Mesodermal cell (in vitro differentiated cells): ENCODE results near the gene TEKT4.

Experiments used
- H3K27ac ChIP-seq: 2 replicates; pipeline ENCODE4 v1.7.0; 2013; ENCODE audit warnings: mild to moderate bottlenecking, low read depth, low read length, moderate library complexity; ENCODE audit not compliant: severe bottlenecking
- H3K36me3 ChIP-seq: 2 replicates; pipeline ENCODE4 v1.7.1; 2013; ENCODE audit warnings: mild to moderate bottlenecking, low read length, moderate library complexity; ENCODE audit not compliant: control insufficient read depth, insufficient read depth
- H3K4me1 ChIP-seq: one replicate; pipeline ENCODE4 v1.7.1; 2013; ENCODE audit warnings: mild to moderate bottlenecking, low read length; ENCODE audit not compliant: insufficient read depth, control insufficient read depth, poor library complexity, severe bottlenecking
- H3K4me3 ChIP-seq: 2 replicates; pipeline ENCODE4 v1.7.0; 2013; ENCODE audit warnings: low read length, control low read depth, mild to moderate bottlenecking; ENCODE audit not compliant: insufficient read depth, poor library complexity, severe bottlenecking; ENCODE audit errors: extremely low read depth
- H3K9me3 ChIP-seq: 2 replicates; pipeline ENCODE4 v1.7.1; 2013; ENCODE audit warnings: mild to moderate bottlenecking, low read length, moderate library complexity; ENCODE audit not compliant: control insufficient read depth
- WGBS, 2 experiments: methylation state at CpG; one replicate each; pipeline ENCODE4 v1.1.5; 2013; ENCODE audit warnings: missing lambda C conversion rate in 2 of 2; ENCODE audit not compliant: insufficient coverage in 2 of 2; 5-methylcytosine and 5-hydroxymethylcytosine counted together

Gene TEKT4

DNA sequence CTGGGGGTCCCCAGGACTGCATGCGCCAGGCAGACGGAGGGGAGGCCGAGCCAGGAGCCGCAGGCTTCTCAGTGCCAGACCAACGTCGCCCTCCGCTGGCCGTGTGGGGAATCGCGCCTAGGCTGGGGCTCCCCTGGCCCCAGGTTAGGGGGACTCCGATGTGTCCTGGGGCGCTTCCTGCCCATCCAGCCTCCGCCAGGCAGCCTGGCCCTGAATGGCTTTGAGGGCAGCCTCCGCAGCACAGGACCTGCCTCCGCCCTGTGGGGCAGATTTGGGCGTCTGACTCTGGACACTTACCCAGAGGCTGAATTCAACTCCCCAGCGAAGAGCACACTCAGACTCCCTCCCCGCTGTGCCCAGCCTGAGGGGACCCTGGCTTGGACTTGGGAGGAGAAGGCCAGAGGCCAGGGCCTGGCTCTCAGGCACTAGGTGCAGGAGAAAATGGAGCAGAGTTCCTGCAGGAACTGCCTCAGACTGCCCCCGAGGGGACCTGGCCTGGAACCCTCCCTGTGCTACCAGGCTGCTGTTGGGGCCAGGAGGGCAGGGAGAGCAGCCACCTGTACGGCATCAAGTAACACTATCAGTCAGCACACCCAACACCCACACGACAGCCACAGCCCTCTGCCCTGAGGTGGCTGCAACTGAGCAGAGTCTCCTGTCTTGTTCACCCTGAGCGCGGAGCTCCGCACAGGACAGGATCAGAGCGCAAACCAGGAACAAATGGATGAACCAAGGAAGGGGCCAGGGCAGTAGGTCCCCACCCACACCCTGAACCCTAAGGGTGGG, 597 bp upstream of the TEKT4 start:
- no peaks in the 10 kb centered on the region for H3K4me1 ChIP-seq
- no peak overlapping the region for H3K27ac ChIP-seq
- WGBS, 2 experiments = 49 to 52% methylated on average over 22 to 24 of the region's 25 CpGs
- no peaks in the 10 kb centered on the region for H3K36me3 ChIP-seq
- no peak overlapping the region for H3K4me3 ChIP-seq
- H3K9me3 ChIP-seq = no peaks in the 10 kb centered on the region

DNA sequence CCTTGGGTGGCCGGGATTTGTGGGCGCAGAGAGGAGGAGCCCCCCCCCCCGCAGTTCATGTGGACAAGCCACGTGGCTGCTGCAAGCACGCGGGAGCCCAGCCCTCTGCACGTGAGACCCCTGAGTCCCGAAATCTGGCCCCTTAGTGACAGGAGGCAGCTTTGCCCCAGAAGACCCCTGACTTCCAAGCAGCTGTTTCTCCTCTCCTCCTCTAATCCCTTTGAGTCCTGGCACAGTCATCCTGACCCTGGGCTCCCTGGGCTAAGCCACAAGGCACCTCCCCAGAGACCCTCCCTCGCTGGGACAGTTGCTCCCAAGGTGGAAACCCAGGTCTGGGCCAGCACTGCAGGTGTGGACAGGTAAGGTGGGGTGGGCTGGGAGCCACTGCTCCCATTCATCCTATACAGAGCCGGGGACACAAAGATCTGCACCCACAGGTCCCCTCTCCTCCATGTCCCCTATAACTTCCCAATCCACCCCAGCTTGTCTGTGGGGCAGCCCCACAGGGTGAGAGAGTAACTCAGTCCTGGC, 923 bp downstream of the TEKT4 start:
- Histone ChIP-seq H3K27ac (no peak overlapping the region), H3K4me1 (no peaks in the 10 kb centered on the region), H3K36me3 (no peaks in the 10 kb centered on the region), H3K9me3 (no peaks in the 10 kb centered on the region), H3K4me3 (no peak overlapping the region)
- 57 to 66% methylated on average over 4 to 7 of the region's 10 CpGs for WGBS, 2 experiments

DNA sequence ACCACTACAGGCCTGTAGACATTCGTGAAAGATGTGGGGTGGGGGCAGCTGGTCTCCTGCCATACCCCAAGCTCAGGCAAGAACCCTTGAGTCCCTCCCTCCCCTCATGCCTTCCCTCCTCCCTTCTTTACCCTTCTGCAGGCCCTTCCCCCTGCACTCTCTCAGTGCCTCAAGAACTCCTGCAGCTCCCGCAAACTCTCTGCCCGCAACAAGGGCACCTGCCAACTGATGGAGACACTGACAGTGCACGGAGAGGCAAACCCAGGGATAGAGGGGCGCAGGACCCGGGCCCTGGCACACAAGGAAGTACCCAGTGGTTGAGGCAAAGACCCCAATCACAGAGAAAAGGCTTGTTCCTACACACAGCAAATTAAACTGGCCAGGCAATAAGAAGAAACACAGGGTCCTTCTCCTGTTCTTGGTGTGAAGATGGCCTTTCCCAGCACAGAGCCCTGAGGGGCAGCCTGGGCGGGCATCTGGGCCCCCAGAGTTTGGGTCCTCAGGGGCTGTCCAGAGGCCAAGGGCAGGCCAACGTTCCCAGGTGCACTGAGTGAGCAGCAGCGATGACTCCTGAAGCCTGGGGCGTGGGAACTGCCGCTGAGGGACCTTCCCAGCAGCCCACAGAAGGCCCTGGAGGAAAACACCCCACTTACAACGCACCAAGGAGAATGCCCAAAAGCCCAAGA, 1.6 kb downstream of the TEKT4 start:
- 77 to 81% methylated on average over 7 to 10 of the region's 12 CpGs for WGBS, 2 experiments

DNA sequence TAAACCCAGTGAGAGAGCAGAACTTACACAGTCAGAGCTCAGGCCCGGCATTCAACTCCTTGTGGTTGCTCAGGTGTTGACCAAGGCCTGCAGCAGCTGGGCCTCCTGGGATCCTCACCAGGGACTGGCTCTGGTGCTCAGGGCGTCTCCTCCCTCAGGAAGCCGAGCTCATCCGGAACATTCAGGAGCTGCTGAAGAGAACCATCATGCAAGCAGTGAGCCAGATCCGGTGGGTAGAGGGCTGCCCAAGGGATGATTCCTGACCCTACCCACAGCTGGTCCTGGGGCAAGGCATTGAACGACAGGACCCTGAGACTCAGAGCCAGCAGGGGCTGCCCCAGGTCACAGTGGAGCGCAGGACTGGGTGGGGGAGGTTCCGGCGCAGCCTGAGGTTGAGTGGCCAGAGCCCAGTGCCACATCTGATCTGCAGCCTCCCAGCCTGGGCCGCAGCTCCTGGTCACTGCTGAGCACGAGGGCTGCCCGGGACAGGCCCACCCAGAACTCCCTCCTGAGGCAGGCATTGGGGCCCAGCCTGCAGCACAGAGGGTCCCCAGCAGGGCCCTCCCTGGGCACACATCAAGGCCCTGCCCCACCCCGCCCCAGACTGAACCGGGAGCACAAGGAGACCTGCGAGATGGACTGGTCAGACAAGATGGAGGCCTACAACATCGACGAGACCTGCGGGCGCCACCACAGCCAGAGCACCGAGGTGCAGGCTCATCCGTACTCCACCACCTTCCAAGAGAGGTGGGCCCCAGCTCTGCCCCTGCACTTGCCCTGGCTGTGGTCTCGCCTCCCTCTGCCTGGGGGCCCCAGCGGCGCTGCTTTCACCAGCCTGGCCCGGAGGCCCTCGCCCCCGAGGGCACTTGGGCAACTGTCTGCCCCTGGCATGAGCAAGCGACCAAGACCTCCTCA, 2.4 kb downstream of the TEKT4 start:
- H3K36me3 ChIP-seq = no peaks in the 10 kb centered on the region
- no peaks in the 10 kb centered on the region for H3K9me3 ChIP-seq
- no peaks in the 10 kb centered on the region for H3K4me1 ChIP-seq
- WGBS, 2 experiments = 80 to 81% methylated on average over 19 to 24 of the region's 28 CpGs
- no peak overlapping the region for H3K4me3 ChIP-seq
- H3K27ac ChIP-seq = no peak overlapping the region

More for the DNA sequence above, 1.6 kb downstream of the TEKT4 start:
- H3K36me3 ChIP-seq = no peaks in the 10 kb centered on the region
- no peak overlapping the region for H3K4me3 ChIP-seq
- H3K4me1 ChIP-seq = no peaks in the 10 kb centered on the region
- H3K9me3 ChIP-seq = no peaks in the 10 kb centered on the region
- H3K27ac ChIP-seq = no peak overlapping the region

DNA sequence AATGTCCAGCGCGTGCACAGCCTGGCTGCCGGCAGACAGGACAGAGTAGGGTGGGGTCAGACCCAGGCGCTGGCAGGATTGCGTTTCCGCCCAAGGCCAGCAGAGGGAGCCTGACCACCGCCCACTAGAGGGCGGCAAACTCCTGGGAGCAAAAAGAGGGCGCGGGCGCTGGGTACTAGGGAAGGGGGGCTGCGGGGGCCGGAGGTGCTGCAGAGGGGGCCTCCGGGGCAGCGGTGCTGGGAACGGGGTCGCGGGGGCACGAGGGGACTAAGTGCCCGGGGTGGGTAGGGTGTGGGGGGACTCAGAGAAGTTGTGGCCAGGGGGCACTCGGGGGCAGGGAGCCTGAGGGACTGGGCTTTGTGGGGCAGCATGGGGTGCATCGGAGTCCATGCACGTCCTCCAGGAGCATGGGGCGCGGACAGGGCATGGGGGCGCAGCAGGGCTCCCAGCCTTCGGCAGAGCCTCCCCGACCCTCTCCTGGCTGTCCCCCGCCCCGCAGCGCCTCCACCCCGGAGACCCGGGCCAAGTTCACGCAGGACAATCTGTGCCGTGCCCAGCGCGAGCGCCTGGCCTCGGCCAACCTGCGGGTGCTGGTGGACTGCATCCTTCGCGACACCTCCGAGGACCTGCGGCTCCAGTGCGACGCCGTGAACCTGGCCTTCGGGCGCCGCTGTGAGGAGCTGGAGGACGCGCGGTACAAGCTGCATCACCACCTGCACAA, 3.2 kb downstream of the TEKT4 start:
- WGBS, 2 experiments = 75 to 76% methylated on average over 37 to 51 of the region's 53 CpGs
- H3K9me3 ChIP-seq = no peaks in the 10 kb centered on the region
- H3K4me1 ChIP-seq = no peaks in the 10 kb centered on the region
- no peak overlapping the region for H3K4me3 ChIP-seq
- H3K27ac ChIP-seq = no peak overlapping the region
- H3K36me3 ChIP-seq = no peaks in the 10 kb centered on the region

DNA sequence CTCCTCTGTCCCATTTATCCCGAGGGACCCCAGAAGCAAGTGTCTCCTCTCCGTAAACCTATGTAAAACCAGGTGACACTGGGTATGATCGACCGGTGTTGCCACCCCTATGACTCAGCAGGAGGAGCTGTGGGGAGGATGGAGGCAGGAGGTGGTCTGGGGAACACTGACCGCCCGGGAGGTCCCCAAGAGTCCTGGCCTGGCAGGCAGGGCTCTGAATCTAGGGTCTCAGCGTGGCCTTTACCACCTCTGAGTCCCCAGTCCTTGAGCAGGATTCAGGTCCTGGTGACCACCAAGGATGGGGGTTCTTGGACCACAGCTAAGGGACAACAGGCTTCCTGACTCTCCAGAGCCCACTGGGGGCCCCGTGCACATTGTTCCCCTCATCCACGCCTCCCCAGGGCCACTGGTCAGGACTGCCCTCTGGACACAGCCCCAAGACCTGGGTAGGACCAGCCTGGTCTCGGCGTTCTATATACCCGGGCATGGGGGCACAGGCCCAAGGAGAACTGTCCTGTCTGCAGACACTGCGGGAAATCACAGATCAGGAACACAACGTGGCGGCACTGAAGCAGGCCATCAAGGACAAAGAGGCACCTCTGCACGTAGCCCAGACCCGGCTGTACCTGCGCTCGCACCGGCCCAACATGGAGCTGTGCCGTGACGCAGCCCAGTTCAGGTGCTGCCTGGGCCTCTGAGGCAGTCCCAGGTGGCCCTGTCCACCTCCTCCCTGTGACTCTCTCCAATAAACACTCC, 4.0 kb downstream of the TEKT4 start:
- no peaks in the 10 kb centered on the region for H3K4me1 ChIP-seq
- H3K36me3 ChIP-seq = no peaks in the 10 kb centered on the region
- no peaks in the 10 kb centered on the region for H3K9me3 ChIP-seq
- H3K4me3 ChIP-seq = no peak overlapping the region
- H3K27ac ChIP-seq = no peak overlapping the region
- WGBS, 2 experiments = 90 to 91% methylated on average over 18 to 19 of the region's 22 CpGs

DNA sequence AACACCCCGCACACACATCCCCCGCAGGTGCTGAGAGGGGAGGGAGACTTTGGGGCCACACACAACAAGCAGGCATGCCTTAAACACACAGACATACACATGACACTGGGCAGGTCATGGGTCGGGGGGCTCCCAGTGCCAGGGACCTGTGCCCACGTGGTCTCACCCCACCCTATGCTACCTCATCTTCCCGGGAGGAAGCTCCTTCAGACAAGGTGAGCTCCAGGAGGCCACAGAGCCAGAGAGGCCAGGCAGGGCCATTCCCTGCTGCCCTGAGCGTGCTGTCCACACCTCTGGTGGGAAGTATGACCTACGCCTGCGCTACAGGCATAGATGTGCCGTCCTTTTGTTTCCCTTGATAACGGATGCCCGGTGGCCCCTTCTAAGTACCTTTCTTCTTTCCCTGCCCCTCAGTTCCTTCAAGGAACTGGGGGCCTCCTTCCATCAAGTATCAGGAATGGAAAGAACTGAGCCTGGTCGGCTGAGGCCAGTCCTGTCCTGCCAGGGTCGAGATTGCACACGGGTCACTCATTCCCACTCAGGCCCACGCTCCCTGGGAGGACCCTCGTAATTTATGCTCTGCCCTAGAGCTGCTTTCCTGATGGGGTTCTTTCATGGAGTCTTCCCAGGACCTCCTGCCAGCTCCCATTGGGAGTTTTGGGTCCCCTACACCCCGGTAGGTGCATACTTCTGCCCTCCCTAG, 4.7 kb downstream of the TEKT4 start:
- 67 to 71% methylated on average over 12 to 14 of the region's 17 CpGs for WGBS, 2 experiments
- H3K9me3 ChIP-seq = no peaks in the 10 kb centered on the region
- no peak overlapping the region for H3K27ac ChIP-seq
- no peak overlapping the region for H3K4me3 ChIP-seq
- no peaks in the 10 kb centered on the region for H3K36me3 ChIP-seq
- no peaks in the 10 kb centered on the region for H3K4me1 ChIP-seq

DNA sequence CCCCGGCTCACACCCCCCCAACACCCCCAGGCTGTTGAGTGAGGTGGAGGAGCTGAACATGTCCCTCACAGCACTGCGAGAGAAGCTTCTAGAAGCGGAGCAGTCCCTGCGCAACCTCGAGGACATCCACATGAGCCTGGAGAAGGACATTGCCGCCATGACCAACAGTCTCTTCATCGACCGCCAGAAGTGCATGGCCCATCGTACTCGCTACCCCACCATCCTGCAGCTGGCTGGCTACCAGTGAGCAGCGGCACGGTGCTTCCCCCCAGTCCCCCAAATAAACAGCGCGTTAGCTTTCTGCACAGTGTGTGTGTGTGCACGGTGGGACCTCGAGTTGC, 5.3 kb downstream of the TEKT4 start:
- Histone ChIP-seq H3K4me3 (no peak overlapping the region), H3K9me3 (no peaks in the 10 kb centered on the region), H3K36me3 (no peaks in the 10 kb centered on the region), H3K27ac (no peak overlapping the region), H3K4me1 (no peaks in the 10 kb centered on the region)
- 83 to 96% methylated on average over 15 to 16 of the region's 16 CpGs for WGBS, 2 experiments

DNA sequence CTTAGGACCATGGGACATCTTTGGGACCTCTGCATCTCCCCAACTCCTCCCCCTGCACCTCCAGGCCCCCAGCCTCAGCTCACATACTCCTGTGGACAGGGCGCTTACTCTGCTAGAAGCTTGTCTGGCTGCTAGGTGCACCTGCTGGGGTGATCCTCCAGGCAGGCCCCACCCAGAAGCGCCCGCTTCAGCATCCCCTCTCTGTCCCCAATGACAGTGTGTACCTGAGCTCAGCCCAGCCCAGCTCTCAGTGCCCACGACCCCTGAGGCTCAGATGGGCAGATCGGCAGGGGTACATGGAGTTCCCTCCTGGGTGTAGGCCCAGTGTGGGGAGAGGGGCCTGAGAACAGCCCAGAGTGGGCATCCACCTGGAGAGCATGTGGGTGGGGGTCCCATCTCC, 5.9 kb downstream of the TEKT4 start:
- WGBS, 2 experiments = 75 to 100% methylated on average over 1 to 4 of the region's 5 CpGs

More for the DNA sequence above, 5.9 kb downstream of the TEKT4 start:
- Histone ChIP-seq H3K4me1 (no peaks in the 10 kb centered on the region), H3K9me3 (no peaks in the 10 kb centered on the region), H3K27ac (no peak overlapping the region), H3K36me3 (no peaks in the 10 kb centered on the region), H3K4me3 (no peak overlapping the region)
